Measurements from ENCODE around the gene HEATR5B.
"Not testable (repeated sequence)": the region's sequence is repeated elsewhere in the genome, so short reads cannot be mapped to it uniquely, and the experiment has no call there.

The HEATR5B gene

GRCh38 chr2:36988008-36988407, 96.2 kb downstream of the HEATR5B start:
- DNase-seq (ENCODE audit: insufficient read length, low spot score) (no peak), FAIRE-seq (no peak)

- no peak for FAIRE-seq
These were observed 101.7 kb downstream of the HEATR5B start for GRCh38 chr2:36982467-36982866.

DNA sequence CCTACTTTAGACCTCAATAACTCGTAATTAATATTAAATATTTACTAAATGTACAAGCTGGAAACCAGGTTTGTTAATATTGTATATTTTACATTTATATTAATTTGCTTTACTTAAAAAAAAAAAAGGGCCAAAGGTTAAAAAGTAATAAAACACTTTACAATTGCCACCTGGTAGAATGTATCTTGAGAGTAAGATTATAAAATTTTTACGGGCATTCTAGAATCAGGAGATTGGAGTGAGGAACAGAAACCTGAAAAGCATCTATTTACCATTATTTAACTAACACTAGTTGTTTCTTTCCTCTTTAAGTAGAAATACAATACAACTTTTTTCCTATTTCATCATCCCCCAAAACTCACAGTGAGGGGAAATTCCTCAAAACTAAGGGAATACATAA, 102.3 kb downstream of the HEATR5B start:
- DNase-seq (ENCODE audit: insufficient read length, low spot score) (no peak), FAIRE-seq (no peak)

More at GRCh38 chr2:36982467-36982866, 101.7 kb downstream of the HEATR5B start:
- DNase-seq (ENCODE audit: insufficient read length, low spot score), result no peak

DNA sequence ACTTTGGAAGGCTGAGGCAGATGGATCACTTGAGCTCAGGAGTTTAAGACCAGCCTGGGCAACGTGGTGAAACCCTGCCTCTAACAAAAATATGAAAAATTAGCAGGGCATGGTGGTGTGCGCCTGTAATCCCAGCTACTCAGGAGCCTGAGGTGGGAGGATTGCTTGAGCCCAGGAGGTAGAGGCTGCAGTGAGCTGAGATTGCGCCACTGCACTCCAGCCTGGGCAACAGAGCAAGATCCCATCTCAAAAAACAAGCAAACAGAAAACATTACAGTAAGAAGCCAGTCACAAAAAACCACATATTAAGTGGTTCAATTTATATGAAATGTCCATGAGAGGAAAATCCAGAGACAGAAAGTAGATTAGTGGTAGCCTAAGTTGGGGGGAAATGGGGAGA, 105.2 kb downstream of the HEATR5B start:
- not testable (repeated sequence) for FAIRE-seq; DNase-seq (ENCODE audit: insufficient read length, low spot score)

GRCh38 chr2:36976065-36976464, 108.1 kb downstream of the HEATR5B start:
- no peak for FAIRE-seq
- no peak for DNase-seq (ENCODE audit: insufficient read length, low spot score)

DNA sequence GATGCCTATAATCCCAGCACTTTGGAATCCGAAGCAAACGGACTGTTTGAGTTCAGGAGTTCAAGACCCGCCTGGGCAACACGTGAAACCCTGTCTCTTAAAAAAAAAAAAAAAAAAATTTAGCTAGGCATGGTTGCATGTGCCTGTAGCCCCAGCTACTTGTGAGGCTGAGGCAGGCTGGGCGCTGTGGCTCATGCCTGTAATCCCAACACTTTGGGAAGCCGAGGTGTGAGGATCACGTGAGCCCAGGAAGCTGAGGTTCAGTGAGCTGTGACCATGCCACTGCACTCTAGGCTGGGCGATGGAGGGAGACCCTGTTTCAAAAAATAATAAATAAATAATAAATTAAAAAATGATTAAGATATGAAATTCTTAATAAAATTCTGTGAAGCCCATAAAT, 108.9 kb downstream of the HEATR5B start:
- FAIRE-seq, result no peak

GRCh38 chr2:36973320-36973719, 110.9 kb downstream of the HEATR5B start:
- DNase-seq (ENCODE audit: insufficient read length, low spot score) (no peak), FAIRE-seq (no peak)

More for the DNA sequence above, 108.9 kb downstream of the HEATR5B start:
- no peak for DNase-seq (ENCODE audit: insufficient read length, low spot score)

- FAIRE-seq (no peak), DNase-seq (ENCODE audit: insufficient read length, low spot score) (no peak)
These were observed 112.2 kb downstream of the HEATR5B start for GRCh38 chr2:36971990-36972389.

DNA sequence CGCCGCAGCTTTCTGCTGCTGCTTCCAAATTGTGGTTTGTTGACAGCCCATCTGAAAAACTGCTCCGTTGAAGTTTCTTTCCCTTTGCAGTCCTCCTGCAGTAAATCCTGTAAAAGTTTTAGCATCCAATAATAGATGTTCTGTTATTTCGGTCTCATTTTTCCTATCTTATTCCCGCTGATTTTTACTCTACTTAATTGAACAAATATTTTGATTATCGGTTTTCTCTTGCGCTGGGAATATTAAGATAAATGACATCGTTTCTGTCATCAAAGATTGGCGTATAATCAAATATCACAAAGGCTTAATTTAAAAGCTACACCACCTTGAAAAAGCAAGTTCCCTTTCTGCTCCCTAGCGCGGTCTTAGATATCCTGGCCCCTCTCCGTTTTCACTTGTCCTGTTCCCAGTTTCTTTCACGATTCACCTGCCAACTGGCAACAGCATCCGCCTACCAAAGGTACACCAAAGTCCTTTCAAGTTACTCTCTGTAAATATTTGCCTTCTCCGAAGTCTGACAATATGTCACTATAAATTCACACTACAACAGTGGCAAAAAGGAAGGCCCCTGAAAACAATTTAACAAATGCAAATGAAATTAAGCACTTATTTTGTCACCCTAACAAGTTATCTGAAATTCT, 116.8 kb downstream of the HEATR5B start:
- FAIRE-seq (no peak), DNase-seq (ENCODE audit: insufficient read length, low spot score) (no peak)

- FAIRE-seq (peak; percentile 96), DNase-seq (ENCODE audit: insufficient read length, low spot score) (peak; percentile 93)
These were observed 117.6 kb downstream of the HEATR5B start, which contains the start of gene STRN for GRCh38 chr2:36966370-36967235. STRN (minus strand) TSS chr2:36966536; CDS start chr2:36966463, 73 bp downstream.

DNA sequence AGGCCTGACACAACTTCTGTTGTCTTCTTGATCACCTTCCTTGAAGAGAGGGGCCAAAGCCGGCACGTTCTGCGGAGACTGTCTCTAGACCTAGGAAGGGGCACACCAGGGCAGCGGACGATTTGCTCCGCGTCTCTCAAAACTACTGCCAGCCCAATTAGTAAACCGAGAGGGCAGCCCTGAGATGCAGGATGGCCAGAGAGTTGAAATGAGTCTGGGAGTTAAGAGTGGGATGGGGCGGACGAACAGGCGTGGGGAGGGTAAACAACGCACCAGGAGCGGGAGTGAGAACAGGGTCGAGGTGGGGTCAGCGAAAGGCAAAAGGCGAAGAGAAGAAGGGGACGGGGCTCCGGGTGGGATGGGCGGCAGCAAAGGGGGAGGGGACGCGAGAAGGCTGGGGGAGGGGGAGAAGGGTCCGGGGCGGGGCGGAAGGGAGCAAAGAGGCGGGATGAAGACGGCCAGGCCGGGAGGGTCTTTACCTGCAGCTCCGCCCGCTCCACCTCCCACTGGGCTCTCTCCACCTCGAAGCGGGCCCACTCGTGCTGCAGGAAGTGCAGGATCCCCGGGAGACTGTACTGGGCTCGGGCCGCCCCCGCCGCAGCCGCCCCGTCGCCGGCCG, 118.3 kb downstream of the HEATR5B start:
- DNase-seq (ENCODE audit: insufficient read length, low spot score) (peak; percentile 45), FAIRE-seq (no peak)

DNA sequence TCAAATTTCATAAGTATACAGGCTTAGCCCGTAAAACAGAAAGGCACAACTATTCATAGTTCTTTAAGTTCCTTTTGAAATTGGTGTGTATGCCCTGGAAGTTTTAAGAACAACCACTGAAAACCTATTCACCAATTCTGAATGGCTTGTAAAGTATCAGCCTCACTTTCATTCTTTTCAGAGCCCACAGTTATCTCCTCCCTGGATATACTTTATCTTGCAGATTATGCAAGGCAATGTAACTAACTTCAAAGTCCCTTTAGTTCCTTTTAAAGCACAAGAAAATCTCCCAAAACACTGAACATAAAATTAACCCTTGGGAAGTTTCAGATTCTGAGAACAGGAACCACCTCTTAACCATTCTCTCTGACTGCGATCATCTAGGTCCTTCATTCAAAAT, 119.0 kb downstream of the HEATR5B start:
- no peak for DNase-seq (ENCODE audit: insufficient read length, low spot score)

DNA sequence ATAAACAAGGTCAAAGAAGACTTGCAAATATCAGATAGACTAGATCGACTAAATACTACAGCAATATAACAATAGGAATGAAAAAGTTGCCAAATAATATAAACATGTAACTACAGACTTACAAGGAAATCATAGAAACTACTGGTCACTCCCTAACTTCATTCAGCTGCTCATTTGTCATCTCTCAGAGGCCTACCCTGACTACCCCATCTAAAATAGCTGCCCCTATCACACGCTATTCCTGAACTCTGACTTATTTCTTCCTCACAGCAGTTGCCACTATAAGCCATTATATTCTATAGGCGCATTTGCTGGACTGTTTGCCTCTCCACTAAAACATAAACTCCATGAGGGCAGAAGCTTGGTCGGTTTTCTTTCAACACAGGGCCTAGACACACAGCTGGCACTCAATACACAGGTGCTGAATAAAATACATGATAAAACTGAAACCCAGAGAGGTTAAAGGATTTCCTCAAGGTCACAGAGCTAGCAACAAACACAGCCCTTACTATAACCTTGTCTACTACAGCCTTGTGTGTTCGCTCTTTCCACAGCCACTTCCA, 119.6 kb downstream of the HEATR5B start:
- DNase-seq (ENCODE audit: insufficient read length, low spot score) (no peak), FAIRE-seq (no peak)

More for the DNA sequence above, 119.0 kb downstream of the HEATR5B start:
- no peak for FAIRE-seq

- FAIRE-seq (no peak), DNase-seq (ENCODE audit: insufficient read length, low spot score) (no peak)
These were observed 120.4 kb downstream of the HEATR5B start for GRCh38 chr2:36963734-36964133.

DNA sequence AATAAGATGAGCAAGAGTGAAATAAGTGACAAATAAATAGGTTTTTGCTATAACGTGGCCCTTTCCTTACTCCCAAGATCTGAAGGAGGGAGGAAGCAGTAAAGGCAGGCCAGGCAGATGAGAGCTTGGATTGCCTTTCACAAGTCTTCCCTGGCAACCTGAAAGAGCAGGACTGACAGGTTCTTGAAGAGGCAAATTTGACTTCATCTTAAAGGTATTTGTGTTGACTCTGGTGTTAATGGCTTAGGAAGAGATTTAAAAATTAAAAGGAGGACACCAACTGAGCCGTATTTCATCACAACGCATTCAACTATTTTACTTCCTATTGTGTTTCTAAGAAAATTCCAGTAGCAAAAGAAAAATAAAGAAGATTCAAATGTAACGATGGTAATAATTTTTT, 121.1 kb downstream of the HEATR5B start:
- FAIRE-seq (no peak), DNase-seq (ENCODE audit: insufficient read length, low spot score) (no peak)

GRCh38 chr2:36960773-36961172, 123.4 kb downstream of the HEATR5B start:
- FAIRE-seq (no peak), DNase-seq (ENCODE audit: insufficient read length, low spot score) (no peak)

DNA sequence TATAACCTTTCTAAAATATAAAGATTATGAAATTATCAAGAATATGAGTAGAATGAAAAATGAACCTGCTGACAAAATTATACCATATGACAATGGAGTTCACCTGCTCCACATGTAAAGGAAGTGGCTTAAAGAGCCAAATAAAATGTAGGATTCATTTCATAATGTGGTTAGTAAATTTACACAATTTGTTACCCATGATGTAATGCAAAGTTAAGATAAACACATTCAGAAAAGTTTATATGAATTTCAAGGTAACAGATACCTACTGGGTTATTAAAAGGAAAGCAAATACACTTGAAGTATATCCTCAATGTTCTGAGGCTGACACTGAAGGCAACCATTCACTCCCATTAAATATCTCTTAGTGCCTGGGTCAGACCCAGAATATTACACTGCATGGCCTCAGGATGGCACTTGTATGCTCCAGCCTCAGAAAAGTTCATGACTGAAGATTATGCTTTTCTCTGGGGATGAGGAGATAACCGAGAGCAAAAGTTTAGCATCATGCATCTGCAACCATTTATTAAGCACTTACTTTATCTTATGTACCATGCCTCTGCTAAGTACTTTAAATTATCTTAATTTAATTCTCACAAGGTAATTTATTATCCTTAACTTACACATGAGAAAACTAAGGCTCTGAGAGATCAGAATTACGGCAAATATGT, 124.0 kb downstream of the HEATR5B start:
- DNase-seq (ENCODE audit: insufficient read length, low spot score) (no peak), FAIRE-seq (no peak)

- DNase-seq (ENCODE audit: insufficient read length, low spot score) (no peak), FAIRE-seq (no peak)
These were observed 129.1 kb downstream of the HEATR5B start for GRCh38 chr2:36954977-36955607.

DNA sequence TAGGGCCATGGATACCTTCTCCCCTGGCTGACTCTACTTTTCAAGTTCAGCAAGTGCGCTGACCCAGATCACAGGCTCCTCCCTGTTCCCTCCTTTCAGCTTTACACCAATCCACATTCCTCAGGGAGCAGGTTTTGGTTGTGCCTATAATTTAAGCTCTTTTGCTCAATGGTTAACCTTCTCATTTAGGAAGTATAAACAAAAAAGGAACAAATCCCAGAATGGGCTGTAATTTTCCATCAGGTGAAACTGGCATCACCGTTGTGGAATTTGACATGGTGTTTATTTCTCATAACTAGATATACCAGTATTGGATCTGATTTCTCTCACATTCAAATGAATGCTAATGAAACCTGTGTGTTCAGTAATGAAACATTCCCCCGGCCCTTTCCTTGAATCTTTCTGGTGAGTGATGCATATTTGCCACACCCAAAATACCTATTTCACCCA, 131.4 kb downstream of the HEATR5B start:
- FAIRE-seq, result no peak

GRCh38 chr2:36951574-36951973, 132.6 kb downstream of the HEATR5B start:
- DNase-seq (ENCODE audit: insufficient read length, low spot score), result no peak
- peak; percentile 48 for FAIRE-seq

More for the DNA sequence above, 131.4 kb downstream of the HEATR5B start:
- no peak for DNase-seq (ENCODE audit: insufficient read length, low spot score)
